Neural cell (in vitro differentiated cells): ENCODE data around the gene ABCA4. TPM values are rescaled to one million over a fixed set of nuclear protein-coding genes. Genes with fewer than 3 reads are reported as not detected.

ENCODE experiments used
- H2AFZ ChIP-seq: fragments of 200-600, 300-800 bp; sonication (generic), shearing (Covaris generic); 2 replicates; pipeline ENCODE4 v1.6.0; 2014; ENCODE audit warnings: low read depth, mild to moderate bottlenecking, antibody characterized with exemption, low read length, moderate library complexity
- H3F3A ChIP-seq: fragments of 200-600 bp; shearing (Covaris generic); 2 replicates; pipeline ENCODE4 v1.6.1; 2016; ENCODE audit warnings: mild to moderate bottlenecking, moderate library complexity, mixed read lengths, antibody characterized with exemption, low read length; ENCODE audit not compliant: insufficient read depth, poor library complexity, severe bottlenecking
- H3K27ac ChIP-seq: fragments of 200-600, 300-800 bp; sonication (generic), shearing (Covaris generic); 2 replicates; pipeline ENCODE4 v1.5.1; 2014; ENCODE audit warnings: mild to moderate bottlenecking, low read length, moderate library complexity
- H3K27me3 ChIP-seq: fragments of 300-800, 200-600 bp; sonication (generic), shearing (Covaris generic); 2 replicates; pipeline ENCODE4 v1.6.0; 2014; ENCODE audit warnings: mild to moderate bottlenecking, low read depth, low read length, moderate library complexity; ENCODE audit not compliant: insufficient read depth
- H3K36me3 ChIP-seq: fragments of 300-800, 200-600 bp; sonication (generic), shearing (Covaris generic); 2 replicates; pipeline ENCODE4 v1.5.1; 2014; ENCODE audit warnings: mild to moderate bottlenecking, antibody characterized with exemption, low read length, moderate library complexity; ENCODE audit not compliant: insufficient read depth
- H3K4me2 ChIP-seq: fragments of 300-800, 200-600 bp; sonication (generic), shearing (Covaris generic); 2 replicates; pipeline ENCODE4 v1.6.0; 2014; ENCODE audit warnings: mild to moderate bottlenecking, low read length
- H3K4me3 ChIP-seq: fragments of 300-800, 200-600 bp; sonication (generic), shearing (Covaris generic); 2 replicates; pipeline ENCODE4 v1.5.1; 2014; ENCODE audit warnings: mild to moderate bottlenecking, low read length, moderate library complexity
- H3K79me2 ChIP-seq: fragments of 200-600 bp; shearing (Covaris generic); replicated peaks from 2 replicates; pipeline ENCODE4 v1.6.0; 2014; ENCODE audit warnings: mild to moderate bottlenecking, low read length, moderate library complexity; ENCODE audit not compliant: insufficient read depth
- H3K9ac ChIP-seq: fragments of 300-800, 200-600 bp; sonication (generic), shearing (Covaris generic); 2 replicates; pipeline ENCODE4 v1.6.1; 2016; ENCODE audit warnings: mild to moderate bottlenecking, low read length, mixed read lengths
- H3K9me2 ChIP-seq: fragments of 200-600 bp; shearing (Covaris generic); 2 replicates; pipeline ENCODE4 v1.6.1; 2016; ENCODE audit warnings: mild to moderate bottlenecking, low read length, mixed read lengths; ENCODE audit not compliant: insufficient read depth
- H3K9me3 ChIP-seq: fragments of 200-600, 300-800 bp; sonication (generic), shearing (Covaris generic); 2 replicates; pipeline ENCODE4 v1.6.1; 2016; ENCODE audit warnings: mild to moderate bottlenecking, mixed run types, low read length, moderate library complexity, mixed read lengths
- H4K20me1 ChIP-seq: fragments of 200-600 bp; shearing (Covaris generic); 2 replicates; pipeline ENCODE4 v1.6.1; 2016; ENCODE audit warnings: mild to moderate bottlenecking, mixed run types; ENCODE audit not compliant: insufficient read depth
- EP300 ChIP-seq: fragments of 450-650 bp; conservative IDR thresholded peaks from 2 replicates; pipeline ENCODE4 v1.6.1; 2014; ENCODE audit warnings: antibody characterized with exemption, mild to moderate bottlenecking, moderate library complexity; ENCODE audit not compliant: poor library complexity, severe bottlenecking
- EZH2 ChIP-seq: fragments of 200-600, 300-800 bp; shearing (Covaris generic), sonication (generic); IDR thresholded peaks from 2 replicates; pipeline ENCODE4 v1.6.1; 2014; ENCODE audit warnings: antibody characterized with exemption, low read length, borderline replicate concordance, mild to moderate bottlenecking; ENCODE audit not compliant: insufficient read depth, poor library complexity, severe bottlenecking
- MXI1 ChIP-seq: fragments of 450-650 bp; conservative IDR thresholded peaks from 2 replicates; pipeline ENCODE4 v1.6.1; 2014; ENCODE audit warnings: antibody characterized with exemption, mild to moderate bottlenecking; ENCODE audit not compliant: poor library complexity, severe bottlenecking
- POLR2AphosphoS5 ChIP-seq: IDR thresholded peaks from 2 replicates; pipeline ENCODE4 v1.6.1; 2012
- RAD21 ChIP-seq: fragments of 450-650 bp; conservative IDR thresholded peaks from 2 replicates; pipeline ENCODE4 v1.6.1; 2014; ENCODE audit warnings: antibody characterized with exemption, mild to moderate bottlenecking, moderate library complexity
- SMC3 ChIP-seq: fragments of 450-650 bp; conservative IDR thresholded peaks from 2 replicates; pipeline ENCODE4 v1.6.1; 2014; ENCODE audit warnings: antibody characterized with exemption, mild to moderate bottlenecking, moderate library complexity; ENCODE audit not compliant: poor library complexity
- TAF1 ChIP-seq: IDR thresholded peaks from 2 replicates; pipeline ENCODE4 v1.6.1; 2012; ENCODE audit warnings: low read depth
- polyA plus RNA-seq: library from polyadenylated mRNA; depleted of rRNA; stranded (reverse); fragments of >200 nt; gene quantifications from 2 replicates; pipeline ENCODE4 v1.2.3, GENCODE V29; 2014
- TF ChIP-seq, protein P1 (sequence below): fragments of 450-650 bp; IDR thresholded peaks from 2 replicates; pipeline ENCODE4 v1.5.1; 2014; ENCODE audit warnings: antibody characterized with exemption, mild to moderate bottlenecking, moderate library complexity; ENCODE audit not compliant: poor library complexity, severe bottlenecking
- TF ChIP-seq, protein P2 (sequence below): IDR thresholded peaks from 2 replicates; pipeline ENCODE4 v1.6.1; 2012; ENCODE audit warnings: borderline replicate concordance

ABCA4 gene
- polyA plus RNA-seq, 1 donor from 2014 or later = not detected

DNA sequence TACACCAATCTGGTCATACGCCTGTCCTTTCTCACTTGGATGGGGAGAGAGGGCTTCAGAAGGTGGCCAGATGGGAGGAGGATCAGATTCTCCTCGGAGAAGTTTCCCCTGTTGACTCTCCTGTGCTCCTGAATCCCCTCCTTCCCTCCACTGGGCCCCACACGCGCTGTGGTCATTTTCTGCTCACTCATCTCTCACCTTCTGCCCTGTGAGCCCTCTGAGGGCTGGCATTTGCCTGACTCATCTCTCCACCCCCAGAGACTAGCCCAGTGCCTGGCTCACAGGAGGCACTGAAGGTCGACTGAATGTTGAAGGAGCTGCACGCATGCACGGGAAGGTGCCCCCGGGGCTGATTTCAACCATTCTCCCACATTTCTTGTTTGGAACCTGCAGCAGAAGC, 14.2 kb downstream of the ABCA4 start:
- Histone ChIP-seq H3K9me2 (no peaks in the 10 kb centered on the region), H3K9me3 (no peaks in the 10 kb centered on the region), H3K27ac (no peak overlapping the region), H4K20me1 (no peaks in the 10 kb centered on the region), H3K9ac (no peak overlapping the region), H2AFZ (no peak overlapping the region), H3K4me2 (no peak overlapping the region), H3K36me3 (no peaks in the 10 kb centered on the region), H3K27me3 (no peaks in the 10 kb centered on the region), H3K4me3 (no peak overlapping the region), H3K79me2 (no peaks in the 10 kb centered on the region), H3F3A (no peaks in the 10 kb centered on the region)
- TF ChIP-seq MXI1 (no peak), RAD21 (no peak), TAF1 (no peak)
- TF ChIP-seq, protein P1, sequence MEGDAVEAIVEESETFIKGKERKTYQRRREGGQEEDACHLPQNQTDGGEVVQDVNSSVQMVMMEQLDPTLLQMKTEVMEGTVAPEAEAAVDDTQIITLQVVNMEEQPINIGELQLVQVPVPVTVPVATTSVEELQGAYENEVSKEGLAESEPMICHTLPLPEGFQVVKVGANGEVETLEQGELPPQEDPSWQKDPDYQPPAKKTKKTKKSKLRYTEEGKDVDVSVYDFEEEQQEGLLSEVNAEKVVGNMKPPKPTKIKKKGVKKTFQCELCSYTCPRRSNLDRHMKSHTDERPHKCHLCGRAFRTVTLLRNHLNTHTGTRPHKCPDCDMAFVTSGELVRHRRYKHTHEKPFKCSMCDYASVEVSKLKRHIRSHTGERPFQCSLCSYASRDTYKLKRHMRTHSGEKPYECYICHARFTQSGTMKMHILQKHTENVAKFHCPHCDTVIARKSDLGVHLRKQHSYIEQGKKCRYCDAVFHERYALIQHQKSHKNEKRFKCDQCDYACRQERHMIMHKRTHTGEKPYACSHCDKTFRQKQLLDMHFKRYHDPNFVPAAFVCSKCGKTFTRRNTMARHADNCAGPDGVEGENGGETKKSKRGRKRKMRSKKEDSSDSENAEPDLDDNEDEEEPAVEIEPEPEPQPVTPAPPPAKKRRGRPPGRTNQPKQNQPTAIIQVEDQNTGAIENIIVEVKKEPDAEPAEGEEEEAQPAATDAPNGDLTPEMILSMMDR = no peak

DNA sequence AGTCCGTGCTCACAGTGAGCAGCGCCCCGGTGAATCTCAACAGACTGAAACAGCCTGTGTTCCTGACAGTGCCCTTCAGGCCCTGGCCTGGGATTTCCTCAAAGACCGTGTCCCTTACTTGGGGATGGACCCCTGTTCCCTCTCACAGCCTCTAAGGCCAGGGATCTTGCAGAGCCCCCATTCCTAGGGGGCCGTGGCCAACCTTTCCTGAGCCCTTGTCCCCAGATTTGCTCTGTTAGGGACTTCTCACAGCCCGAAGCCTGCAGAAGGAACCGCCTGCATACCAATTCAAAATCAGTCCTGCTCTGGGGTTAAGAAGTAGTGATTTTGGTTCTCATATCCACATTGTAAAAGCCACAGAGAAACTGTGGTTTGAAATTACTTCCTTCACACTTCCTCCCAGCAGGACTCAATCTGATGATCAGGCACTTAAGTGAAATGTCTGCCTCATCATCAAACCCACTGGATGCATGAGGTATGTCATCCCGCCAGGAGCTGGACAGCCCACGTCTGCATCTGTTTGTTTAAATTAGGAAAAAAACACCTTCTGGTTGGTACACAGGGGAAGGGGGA, 14.9 kb downstream of the ABCA4 start:
- no peaks in the 10 kb centered on the region for H3K9me3 ChIP-seq
- no peaks in the 10 kb centered on the region for H4K20me1 ChIP-seq
- H3K4me3 ChIP-seq = no peak overlapping the region
- no peaks in the 10 kb centered on the region for H3K36me3 ChIP-seq
- no peak overlapping the region for H2AFZ ChIP-seq
- H3K27ac ChIP-seq = no peak overlapping the region
- H3F3A ChIP-seq = no peaks in the 10 kb centered on the region
- no peak overlapping the region for H3K9ac ChIP-seq
- no peak overlapping the region for H3K4me2 ChIP-seq
- no peaks in the 10 kb centered on the region for H3K9me2 ChIP-seq
- H3K27me3 ChIP-seq = no peaks in the 10 kb centered on the region
- H3K79me2 ChIP-seq = no peaks in the 10 kb centered on the region
- TF ChIP-seq RAD21 (no peak), SMC3 (no peak), POLR2AphosphoS5 (no peak), EP300 (no peak), MXI1 (no peak), TAF1 (no peak), EZH2 (no peak)
- TF ChIP-seq, protein P1 = no peak
- TF ChIP-seq, protein P2, sequence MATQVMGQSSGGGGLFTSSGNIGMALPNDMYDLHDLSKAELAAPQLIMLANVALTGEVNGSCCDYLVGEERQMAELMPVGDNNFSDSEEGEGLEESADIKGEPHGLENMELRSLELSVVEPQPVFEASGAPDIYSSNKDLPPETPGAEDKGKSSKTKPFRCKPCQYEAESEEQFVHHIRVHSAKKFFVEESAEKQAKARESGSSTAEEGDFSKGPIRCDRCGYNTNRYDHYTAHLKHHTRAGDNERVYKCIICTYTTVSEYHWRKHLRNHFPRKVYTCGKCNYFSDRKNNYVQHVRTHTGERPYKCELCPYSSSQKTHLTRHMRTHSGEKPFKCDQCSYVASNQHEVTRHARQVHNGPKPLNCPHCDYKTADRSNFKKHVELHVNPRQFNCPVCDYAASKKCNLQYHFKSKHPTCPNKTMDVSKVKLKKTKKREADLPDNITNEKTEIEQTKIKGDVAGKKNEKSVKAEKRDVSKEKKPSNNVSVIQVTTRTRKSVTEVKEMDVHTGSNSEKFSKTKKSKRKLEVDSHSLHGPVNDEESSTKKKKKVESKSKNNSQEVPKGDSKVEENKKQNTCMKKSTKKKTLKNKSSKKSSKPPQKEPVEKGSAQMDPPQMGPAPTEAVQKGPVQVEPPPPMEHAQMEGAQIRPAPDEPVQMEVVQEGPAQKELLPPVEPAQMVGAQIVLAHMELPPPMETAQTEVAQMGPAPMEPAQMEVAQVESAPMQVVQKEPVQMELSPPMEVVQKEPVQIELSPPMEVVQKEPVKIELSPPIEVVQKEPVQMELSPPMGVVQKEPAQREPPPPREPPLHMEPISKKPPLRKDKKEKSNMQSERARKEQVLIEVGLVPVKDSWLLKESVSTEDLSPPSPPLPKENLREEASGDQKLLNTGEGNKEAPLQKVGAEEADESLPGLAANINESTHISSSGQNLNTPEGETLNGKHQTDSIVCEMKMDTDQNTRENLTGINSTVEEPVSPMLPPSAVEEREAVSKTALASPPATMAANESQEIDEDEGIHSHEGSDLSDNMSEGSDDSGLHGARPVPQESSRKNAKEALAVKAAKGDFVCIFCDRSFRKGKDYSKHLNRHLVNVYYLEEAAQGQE = no peak
